Occipital lobe (tissue), 2 donors: ENCODE measurements around the gene YIPF5. TPM values are rescaled to one million over a fixed set of nuclear protein-coding genes. Genes with fewer than 3 reads are reported as not detected.

Experiments
- DNase-seq: peaks from one replicate; lab custom pipeline; 2025; lab: John Stamatoyannopoulos, UW
- total RNA-seq: library from RNA; depleted of rRNA; stranded (reverse); fragments of >200 nt; gene quantifications from one replicate; pipeline ENCODE4 v1.2.3, GENCODE V29; 2014

The YIPF5 gene
- total RNA-seq, 1 donor from 2014 or later = 81.7 TPM

DNA sequence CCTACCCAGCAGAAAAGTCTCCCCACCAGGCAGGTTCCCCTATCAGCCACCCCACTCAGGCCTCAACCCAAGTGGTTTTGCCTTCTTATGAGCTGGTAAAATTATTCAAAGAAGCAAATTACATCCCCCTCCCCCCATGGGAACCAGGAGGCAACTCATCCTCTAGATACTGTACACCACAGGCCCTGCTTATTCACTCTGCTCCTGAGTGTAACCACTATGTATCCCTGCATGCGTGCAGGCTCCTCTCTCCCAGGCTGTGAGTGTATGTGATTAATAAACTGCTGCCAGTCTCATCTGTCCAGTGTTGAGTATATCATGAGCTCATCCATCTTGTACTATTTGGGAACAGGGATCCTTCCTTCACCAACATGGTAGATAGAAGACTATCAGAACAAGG is 8.8 kb upstream of the YIPF5 start:
- DNase-seq = no peak

DNA sequence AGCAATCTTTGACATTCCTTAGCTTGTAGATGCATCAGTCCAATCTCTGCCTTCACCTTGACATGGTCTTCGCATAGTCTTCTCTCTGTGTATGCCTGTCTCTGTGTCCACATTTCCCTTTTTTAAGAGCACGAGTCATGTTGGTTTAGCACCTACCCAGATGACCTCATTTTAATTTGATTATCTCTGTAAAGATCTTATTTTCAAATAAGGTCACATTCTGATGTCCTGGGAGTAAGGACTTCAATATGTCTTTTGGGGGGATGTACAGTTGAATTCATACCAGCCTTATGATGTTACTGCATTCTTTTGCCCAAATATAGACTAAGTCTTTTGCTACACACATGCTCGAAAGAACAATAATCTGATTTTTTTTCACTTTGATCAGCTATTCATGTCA is 7.1 kb upstream of the YIPF5 start:
- no peak for DNase-seq

DNA sequence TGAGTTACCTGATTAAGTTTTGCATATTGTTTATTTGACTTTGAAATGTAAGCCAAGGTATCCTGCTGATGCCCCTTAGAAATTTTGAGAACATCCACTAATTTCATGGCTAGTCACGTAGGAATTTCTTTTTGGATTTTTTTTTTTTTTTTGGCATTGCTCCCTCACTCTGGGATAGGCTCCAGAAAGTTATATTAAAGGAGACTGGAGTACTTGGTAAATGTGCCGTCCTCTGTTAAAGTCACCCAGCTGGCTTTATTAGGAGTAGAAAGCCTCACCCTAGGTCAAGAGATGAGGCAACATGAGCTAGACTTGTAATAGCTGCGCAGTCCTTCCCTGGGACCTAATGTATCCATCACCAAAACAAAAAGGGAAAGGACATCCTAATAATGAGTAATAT is 3.3 kb upstream of the YIPF5 start:
- no peak for DNase-seq

DNA sequence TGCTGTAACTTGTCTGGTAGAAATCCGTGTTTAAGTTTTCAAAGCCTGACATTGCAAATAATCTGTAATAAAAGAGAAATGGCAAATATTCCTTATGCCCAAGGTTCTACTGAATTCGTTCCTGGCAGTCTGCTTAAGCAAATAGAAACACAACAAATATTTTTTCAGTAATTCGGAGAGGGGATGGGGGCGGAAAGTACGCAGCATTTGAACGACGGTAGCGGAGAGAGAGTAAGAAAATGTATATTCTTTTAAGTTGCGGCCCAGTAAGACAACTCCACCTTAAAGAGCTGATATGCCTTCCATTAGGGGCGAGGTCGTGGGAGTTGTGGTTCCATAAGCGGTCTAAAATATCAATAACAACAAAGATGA is 569 bp downstream of the YIPF5 start:
- no peak for DNase-seq

DNA sequence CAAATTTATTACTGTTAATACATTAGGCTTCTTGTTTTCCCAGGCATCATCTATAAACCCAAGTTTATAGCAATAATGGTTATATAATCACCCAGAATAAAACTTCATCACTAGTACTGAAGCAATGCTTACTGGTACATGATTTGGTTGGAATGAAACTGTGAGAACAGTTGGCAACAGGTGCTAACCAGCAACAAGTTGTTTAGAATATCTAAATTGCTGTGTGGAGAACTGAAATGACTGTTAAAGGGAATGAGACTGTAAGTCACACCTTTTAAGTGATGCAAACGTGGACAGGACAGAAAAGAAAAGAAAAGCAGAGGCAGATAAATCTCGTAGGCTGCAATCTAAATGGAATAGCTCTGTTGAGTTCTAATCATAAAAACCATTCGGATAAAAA is 2.5 kb downstream of the YIPF5 start:
- no peak for DNase-seq

DNA sequence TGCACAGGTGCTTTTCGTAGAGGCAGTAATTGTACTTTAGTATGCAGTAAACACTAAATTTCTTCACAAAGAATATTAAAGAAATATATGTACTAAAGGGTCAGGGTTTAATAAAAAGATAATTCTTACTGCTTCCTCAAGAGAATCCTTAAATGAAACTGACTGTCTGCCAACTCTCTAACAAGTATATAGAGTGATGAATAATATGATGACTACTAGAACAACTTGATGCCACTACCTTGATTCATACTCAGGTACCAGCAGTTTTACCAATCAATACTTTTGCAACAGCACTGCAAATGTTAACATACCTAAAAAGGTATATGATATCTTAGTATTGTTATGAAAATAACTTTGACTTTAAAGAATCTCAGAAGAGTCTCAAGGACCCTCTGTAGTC is 3.8 kb downstream of the YIPF5 start:
- no peak for DNase-seq

DNA sequence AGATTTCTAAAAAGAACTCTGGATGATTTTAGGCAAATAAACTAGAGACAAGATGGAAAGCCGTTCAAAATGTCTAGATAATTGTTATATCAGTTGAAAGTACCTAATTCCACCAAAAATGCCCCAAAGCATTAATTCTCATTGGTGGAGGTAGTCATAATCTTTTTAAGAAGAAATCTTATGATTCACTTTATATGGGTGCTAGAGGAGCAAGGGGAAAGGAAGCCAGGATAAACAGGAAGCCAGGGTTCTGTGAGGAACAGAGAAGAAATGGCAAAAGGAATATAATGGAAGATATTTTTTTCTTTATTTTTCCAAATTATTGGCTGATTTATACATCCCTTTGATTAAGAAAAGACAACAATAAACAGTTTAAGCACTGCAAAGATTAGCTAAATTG is 7.8 kb downstream of the YIPF5 start:
- DNase-seq = no peak

DNA sequence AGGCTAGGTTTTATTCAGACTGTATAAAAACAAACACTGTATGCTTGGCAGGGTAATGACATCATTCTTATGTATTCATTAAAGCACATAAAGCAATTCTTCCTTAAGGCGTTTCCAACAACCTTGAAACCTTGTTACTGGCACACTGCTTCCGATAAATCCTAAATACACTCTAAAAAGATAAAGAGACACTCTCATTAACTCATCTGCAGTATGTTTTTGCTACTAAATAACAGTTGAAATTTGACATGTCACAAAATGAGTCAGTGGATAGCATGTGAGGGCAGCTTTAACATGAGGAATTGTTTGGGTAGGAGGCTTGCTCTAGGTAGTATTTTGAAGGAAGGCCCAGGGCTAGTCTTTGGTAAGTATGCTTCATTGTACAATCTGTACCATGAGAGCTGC is 13.7 kb downstream of the YIPF5 start:
- DNase-seq = no peak

DNA sequence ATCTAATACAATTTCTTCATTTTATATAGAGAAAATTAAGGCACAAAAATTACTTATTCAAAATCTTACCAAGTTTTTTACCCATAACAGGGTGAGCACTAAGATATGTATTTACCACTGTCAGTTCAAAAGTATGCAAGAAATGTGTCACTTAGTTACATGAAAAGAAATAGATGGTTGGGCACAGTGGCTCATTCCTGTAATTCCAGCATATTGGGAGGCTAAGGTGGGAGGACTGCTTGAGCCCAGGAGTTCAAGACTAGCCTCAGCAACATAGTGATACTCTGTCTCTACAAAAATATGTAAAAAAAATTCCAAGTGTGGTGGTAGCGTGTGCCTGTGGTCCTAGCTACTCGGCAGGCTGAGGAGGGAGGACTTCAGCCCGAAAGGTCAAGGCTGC is 19.4 kb downstream of the YIPF5 start:
- no peak for DNase-seq

DNA sequence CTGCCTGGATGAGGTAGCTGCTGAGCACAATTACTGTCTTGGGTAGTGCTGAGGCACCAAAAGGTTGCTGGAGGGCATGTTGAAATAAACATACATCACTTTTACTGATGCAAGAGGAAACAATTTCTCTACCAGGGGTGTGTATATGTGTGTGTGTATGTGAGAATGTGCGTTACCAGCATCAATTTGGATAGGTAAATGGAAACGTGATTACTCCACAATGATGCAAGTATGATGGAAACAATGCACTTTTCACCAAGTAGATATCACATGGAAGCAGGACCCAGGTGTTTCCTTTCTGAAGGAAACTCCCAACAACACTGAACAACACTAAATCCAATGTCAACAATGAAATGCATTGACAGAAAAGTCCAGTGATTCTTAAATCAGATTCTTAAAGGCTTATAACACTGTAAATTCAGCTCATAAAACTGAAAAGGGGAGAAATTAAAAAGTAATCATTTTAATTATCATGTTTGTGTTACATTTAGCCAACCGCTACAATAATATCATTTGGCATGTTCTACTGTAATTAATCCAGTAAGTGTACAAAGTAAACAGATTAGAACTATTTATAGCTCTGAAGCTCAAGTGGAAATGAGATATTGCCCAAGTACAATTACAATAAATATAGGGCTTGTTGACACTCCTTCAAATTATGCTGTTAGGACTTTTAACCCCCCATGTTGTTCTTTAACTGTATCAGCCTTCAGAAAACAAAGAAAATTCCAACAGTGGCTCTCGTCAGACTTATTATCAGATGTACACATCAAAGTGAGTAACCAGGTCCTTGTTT is 25.3 kb downstream of the YIPF5 start:
- DNase-seq = no peak

DNA sequence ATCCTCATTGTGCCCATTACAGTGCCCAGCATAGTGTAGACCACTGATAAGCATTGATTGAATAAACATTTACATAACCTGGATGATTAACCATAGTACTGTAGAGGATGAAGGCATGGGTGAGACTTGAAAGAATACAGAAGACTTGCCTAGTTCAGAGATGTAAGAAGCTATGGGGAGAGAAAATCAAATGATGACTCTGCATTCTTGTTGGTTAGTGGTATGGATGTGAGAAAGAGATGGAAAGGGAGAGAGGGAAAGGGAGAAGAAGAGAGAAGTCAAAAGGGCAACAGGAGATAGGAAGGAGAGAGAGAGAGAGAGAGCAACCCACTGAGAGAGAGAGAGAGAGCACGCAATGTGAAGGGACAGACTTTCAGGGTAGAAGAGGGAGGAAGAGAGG is 26.8 kb downstream of the YIPF5 start:
- DNase-seq = no peak

DNA sequence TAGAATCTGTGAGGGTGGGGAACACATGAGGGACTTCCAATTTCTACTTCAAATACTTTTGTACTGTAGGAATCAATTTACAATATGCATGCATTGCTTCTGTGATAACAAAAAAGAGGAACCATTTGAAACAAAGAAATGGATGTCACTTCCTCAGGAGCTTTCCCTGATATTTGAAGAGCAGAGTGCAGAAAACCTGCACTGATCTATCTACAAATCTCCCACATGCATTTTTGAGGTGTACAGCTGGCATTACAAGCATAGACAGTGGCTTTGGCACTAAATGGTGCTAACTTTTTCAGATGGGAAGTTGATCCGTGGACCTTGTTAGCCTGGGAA is 27.7 kb downstream of the YIPF5 start:
- DNase-seq = no peak

DNA sequence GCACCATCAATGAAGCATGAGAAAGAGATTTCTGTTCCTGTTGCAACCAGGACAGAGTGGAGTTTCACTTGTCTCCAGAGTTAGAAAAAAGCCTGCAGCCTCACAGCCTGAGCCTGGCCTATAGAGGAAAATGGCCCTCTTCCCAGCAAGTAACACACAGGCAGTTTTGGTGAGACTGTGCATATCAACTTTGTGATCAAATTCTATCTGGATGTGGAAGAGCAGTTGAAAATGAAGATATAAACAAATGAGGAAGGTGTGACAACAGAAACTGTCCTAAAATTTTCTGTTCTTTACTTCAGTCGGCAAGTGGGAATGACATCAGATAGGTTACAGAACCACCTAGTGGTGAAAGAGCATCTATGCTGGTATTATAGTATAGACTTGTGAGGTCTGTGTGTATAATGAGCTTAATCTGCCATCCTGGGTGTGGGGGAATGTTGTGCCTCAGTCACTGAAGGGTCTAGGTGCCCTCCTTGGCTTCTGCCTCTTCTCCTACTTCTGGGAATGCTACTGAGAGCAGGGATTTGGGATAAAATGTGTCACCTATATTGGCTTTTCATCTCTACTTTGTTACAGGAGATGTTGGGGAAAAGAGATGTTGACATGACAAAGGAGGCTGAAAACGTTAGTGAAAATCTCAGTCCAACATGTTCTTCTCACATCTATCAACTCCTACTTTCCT is 28.2 kb downstream of the YIPF5 start:
- DNase-seq = no peak

DNA sequence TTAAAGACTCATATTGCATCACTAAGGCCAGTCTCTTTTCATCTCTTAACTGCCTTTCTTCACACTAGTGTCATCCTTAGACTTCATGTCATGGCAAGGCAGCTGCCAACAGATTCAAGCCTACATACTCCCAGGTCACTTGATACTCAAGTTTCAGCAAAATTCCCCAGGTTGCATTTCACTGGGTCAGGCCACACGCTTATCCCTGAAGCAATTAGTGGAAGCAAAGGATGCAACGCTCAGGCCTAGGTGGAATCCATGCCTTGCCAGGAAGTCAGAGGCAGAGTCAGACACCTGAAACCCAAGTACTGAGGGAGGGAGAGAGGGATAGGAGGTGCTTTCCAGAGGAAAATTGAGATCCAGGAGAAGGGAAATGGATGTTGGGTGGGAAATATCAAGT is 28.9 kb downstream of the YIPF5 start:
- no peak for DNase-seq

DNA sequence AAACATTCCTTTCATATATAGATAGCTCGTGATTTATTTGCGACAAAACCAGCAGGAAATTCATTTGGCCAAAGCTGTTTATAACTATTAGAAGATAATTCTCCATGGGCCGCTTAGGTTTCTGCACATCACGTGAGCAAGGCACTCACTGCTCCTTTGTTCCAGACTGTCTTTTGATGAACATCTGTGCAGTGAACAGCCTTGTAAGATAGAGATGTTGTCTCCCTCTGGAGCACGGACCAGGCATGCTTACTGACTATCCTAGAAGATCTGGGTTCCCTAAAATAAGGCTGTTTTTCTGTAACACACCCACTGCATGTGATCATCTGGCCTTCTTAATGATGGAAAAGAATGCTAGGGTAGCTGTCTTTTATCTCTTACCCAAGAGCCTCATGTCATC is 30.9 kb downstream of the YIPF5 start:
- DNase-seq = no peak

DNA sequence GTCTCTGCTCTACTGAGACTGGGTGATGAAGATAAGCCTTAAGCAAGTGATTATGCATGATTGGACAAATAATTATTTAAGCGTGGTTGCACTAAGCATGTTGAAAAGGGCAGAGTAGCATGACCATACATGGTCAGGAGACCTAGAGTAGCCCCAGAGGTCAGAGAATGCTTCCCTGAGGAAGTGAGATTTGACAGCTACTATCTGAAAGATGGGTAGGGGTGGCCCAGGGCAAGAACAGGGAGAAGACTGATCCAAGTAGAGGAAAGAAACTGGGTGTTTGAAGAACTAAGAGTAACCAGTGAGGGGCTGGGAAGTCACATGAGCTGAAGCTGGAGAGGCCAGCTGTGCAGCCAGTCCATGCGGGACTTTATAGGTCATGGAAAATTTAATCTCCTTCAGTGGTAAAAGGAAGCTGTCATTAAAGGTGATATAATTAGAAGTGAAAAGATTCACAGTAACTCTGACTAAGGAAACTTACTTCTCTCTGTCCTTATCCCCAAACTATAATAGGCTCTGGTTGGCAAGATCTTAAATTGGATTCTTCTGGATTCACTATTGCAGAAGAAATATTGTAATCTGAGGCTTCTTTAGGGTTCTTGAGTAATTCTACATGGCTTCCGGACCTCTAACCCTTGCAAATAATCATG is 35.2 kb downstream of the YIPF5 start:
- no peak for DNase-seq

DNA sequence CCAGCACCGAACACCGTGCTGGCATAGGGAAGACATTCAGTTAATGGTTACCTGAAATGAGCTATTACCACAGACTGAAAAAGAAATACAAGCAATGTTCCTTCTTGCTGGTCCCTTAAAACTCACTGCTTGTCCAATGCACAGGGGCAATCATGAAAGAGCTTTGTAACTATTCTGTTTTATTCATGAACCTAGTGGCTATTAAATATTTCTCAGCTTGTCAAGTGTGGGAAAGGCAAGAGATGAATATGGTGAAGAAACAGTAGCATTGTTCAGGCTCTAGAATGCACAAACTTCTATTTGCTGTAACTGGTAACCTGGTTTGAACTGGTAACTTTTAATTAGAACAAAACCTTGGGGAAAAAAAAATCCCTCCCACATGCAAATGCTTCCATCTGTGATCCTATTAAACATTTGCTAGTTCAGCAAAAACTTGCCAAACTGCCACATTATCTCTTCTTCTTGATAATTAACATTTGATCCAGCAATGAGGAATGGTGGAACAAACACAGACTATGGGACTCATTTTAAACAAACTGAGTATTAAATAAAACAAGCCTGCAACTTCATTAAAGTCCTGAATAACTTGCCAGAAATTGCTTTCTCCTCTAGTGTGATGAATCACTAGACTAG is 36.1 kb downstream of the YIPF5 start:
- no peak for DNase-seq

DNA sequence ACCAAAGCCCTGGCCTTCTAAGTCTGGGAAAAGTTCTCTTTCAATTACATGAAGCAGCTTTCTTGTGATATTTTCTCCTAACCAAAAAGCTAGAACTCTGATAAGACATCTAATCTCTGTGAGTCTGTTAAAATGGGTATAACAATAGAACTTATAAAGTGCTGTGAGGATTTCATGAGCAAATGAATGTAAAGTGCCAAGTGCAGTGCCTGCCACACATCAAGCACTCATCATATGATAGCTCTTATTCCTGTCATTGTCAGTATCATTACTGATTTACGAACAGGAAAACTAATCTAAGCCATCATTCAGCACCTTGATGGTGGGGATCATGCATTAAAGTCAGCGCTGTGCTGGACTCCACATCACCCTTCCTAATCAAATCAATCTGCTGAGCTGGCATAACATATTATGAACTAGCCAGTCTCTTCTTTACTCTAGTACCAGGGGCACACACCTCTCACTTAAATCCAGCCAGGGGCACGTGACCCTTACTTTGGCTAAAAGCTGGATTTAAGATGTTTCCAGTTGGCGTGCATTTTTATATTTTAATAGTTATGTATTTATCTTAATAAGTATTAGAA is 37.3 kb downstream of the YIPF5 start:
- DNase-seq = no peak

DNA sequence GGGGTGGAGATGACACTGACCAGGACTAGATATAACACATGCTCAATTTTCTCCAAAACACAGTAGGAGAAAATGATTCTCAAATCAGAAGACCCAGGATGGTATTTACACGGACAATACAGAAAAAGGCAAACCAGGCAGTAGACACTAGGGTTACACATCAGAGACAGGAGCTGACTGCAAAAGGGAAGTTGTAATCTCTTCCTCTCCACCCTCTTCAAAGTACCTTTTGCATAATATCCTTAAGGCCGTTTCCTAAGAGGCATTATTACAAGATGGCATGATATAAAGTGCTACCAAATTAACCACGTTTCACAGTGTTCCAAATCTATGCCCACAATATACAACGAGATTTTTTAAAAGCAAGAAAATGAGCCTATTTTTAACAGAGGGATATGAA is 39.2 kb downstream of the YIPF5 start:
- no peak for DNase-seq

DNA sequence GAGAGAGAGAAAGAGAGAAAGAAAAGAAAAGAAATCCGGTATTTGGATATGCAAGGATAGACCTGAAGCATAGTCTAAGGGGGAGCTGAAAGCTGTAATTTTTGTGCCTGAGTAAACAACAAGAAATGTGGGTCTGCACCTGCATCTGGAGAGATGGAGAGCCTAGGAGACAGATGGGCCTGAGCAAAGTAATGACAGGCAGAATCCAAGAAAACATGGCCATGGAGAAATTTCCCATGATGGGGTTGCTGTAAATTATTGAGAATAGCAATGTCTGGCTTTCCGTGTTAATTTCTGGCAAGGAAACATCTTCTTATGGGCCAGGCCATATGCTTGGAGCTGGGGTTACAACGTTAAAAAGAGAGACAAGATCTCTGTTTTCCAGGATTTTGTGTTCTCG is 40.2 kb downstream of the YIPF5 start:
- no peak for DNase-seq

DNA sequence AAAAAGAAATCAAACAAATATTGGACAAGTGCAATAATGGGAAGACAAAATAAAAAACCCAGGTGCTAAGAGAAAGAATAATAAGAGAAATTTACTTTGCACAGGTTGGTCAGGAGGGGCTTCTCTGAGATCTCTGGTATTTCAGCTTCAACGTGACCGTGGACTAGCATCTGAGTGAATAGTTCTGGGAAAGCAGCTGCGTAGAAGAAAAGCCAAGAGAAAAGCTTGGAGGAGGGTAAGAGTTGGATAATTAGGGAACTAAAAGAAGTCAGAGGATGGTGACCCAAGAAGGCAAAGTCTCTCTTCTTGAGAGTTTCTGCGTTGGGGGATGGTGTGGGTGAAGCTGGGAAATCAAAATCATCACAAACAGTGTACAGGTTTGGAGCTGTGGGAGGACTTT is 41.6 kb downstream of the YIPF5 start:
- no peak for DNase-seq

DNA sequence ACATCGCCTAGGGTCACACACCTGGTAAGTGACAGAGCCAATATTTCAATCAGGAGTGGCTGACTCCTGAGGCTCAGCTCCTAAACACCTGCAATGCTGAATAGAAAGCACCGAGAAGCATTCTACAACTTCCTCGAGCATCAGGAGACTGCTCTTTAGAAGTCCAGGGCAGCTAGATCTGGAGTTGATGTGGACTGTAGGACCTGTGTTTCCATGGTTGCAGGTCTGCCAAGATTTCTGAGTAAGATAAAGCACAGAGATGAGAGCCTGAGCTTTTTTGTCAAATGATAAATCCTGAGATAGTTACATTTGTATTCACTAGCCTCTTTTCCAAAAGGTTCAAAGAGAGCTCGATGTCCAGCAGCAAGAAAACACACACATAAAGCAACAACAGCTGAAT is 43.8 kb downstream of the YIPF5 start:
- DNase-seq = no peak
